Endothelial cell of umbilical vein (primary cell): ENCODE data around the gene USH2A. TPM values are rescaled to one million over a fixed set of nuclear protein-coding genes. Genes with fewer than 3 reads are reported as not detected.

ENCODE experiments used
- BruUV-seq: library from RNA; stranded (reverse); fragments of 400-500 nt; replicated peaks from 2 replicates; lab custom pipeline; 2021; lab: Mats Ljungman, UMichigan
- CTCF ChIA-PET: fragments of 300-600, 350-600 bp; sonication (Branson Sonifier 250); formaldehyde crosslinking; loops from one replicate; lab custom pipeline; 2021; ENCODE audit warnings: antibody characterized with exemption, inconsistent platforms; lab: Charles Lee
- POLR2A ChIA-PET: fragments of 300-600, 350-600 bp; sonication (Branson Sonifier 250); formaldehyde crosslinking; loops from one replicate; lab custom pipeline; 2021; ENCODE audit warnings: antibody characterized with exemption, inconsistent platforms; lab: Charles Lee
- DNase-seq: peaks from one replicate; pipeline ENCODE4 v3.0.0-alpha.2; 2011; ENCODE audit warnings: low read depth, low spot score
- FAIRE-seq: peaks from 2 replicates; lab custom pipeline; 2011; peaks lifted over from hg19 to GRCh38; lab: Jason Lieb, UNC
- H2AFZ ChIP-seq: 2 replicates; pipeline ENCODE4 v1.6.0; 2012; ENCODE audit warnings: low read depth, low read length, control low read depth, inconsistent platforms
- H3K27ac ChIP-seq: 2 replicates; pipeline ENCODE4 v1.5.1; 2011; ENCODE audit warnings: low read depth, mild to moderate bottlenecking, control low read depth, low read length, moderate library complexity; ENCODE audit not compliant: insufficient read depth
- H3K27me3 ChIP-seq, 2 experiments: 2 replicates each; pipeline versions ENCODE4 v1.6.0 to v1.6.1; 2011; ENCODE audit warnings: low read length in 2 of 2, mixed read lengths in 1 of 2; ENCODE audit not compliant: control insufficient read depth in 2 of 2, insufficient read depth in 2 of 2
- H3K36me3 ChIP-seq, 2 experiments: 2 replicates in 1 of 2; 3 replicates in 1 of 2; pipeline ENCODE4 v1.5.1; 2011; ENCODE audit warnings: low read length in 2 of 2, mild to moderate bottlenecking in 1 of 2, moderate library complexity in 1 of 2; ENCODE audit not compliant: control insufficient read depth in 2 of 2, insufficient read depth in 2 of 2; ENCODE audit errors: extremely low read depth in 1 of 2
- H3K4me1 ChIP-seq: 3 replicates; pipeline ENCODE4 v1.5.1; 2011; ENCODE audit warnings: mild to moderate bottlenecking, low read length; ENCODE audit not compliant: control insufficient read depth, insufficient read depth; ENCODE audit errors: extremely low read depth
- H3K4me2 ChIP-seq: 2 replicates; pipeline ENCODE4 v1.6.1; 2011; ENCODE audit warnings: low read length, control low read depth, mixed read lengths; ENCODE audit not compliant: insufficient read depth
- H3K4me3 ChIP-seq, 3 experiments: fragments of 200-600 bp in 1 of 3; sonication (generic), shearing (Covaris generic) in 1 of 3; replicated peaks in 1 of 3; 2 replicates each; pipeline ENCODE4 v1.5.1; 2011 to 2016; ENCODE audit warnings: control low read depth in 3 of 3, low read length in 3 of 3, mild to moderate bottlenecking in 2 of 3, inconsistent platforms in 1 of 3, low read depth in 1 of 3, moderate library complexity in 1 of 3; ENCODE audit not compliant: insufficient read depth in 1 of 3
- H3K79me2 ChIP-seq: 2 replicates; pipeline ENCODE4 v1.6.0; 2012; ENCODE audit warnings: low read length, inconsistent platforms; ENCODE audit not compliant: control insufficient read depth, insufficient read depth
- H3K9ac ChIP-seq: replicated peaks from 2 replicates; pipeline ENCODE3; 2011; ENCODE audit warnings: low read length, control low read depth; ENCODE audit not compliant: insufficient read depth; ENCODE audit errors: extremely low read depth
- H3K9me1 ChIP-seq: replicated peaks from 3 replicates; pipeline ENCODE4 v1.6.0; 2011; ENCODE audit warnings: mild to moderate bottlenecking, low read length; ENCODE audit not compliant: control insufficient read depth, insufficient read depth; ENCODE audit errors: extremely low read depth
- H3K9me3 ChIP-seq: replicated peaks from 2 replicates; pipeline ENCODE4 v1.5.1; 2012; ENCODE audit warnings: low read length, inconsistent platforms; ENCODE audit not compliant: control insufficient read depth, insufficient read depth
- H4K20me1 ChIP-seq: replicated peaks from 2 replicates; pipeline ENCODE3; 2011; ENCODE audit warnings: mild to moderate bottlenecking, low read length; ENCODE audit not compliant: control insufficient read depth, insufficient read depth; ENCODE audit errors: extremely low read depth
- CTCF ChIP-seq, 2 donors: IDR thresholded peaks; 1 replicate in 1 of 2; 2 replicates in 1 of 2; pipeline ENCODE4 v1.5.1; 2011; ENCODE audit warnings: low read length in 2 of 2, mild to moderate bottlenecking in 2 of 2, moderate library complexity in 2 of 2, control low read depth in 1 of 2, inconsistent platforms in 1 of 2, low read depth in 1 of 2; ENCODE audit not compliant: insufficient read depth in 1 of 2; ENCODE audit errors: extremely low read depth in 1 of 2
- EZH2 ChIP-seq: IDR thresholded peaks from 2 replicates; pipeline ENCODE4 v1.6.1; 2012; ENCODE audit warnings: borderline replicate concordance, low read depth, mild to moderate bottlenecking, moderate library complexity, low read length, inconsistent platforms; ENCODE audit not compliant: severe bottlenecking
- FOS ChIP-seq: IDR thresholded peaks from 2 replicates; pipeline ENCODE4 v1.6.1; 2011; ENCODE audit warnings: mild to moderate bottlenecking, low read length, moderate library complexity, borderline replicate concordance; ENCODE audit not compliant: insufficient read depth
- GATA2 ChIP-seq: IDR thresholded peaks from 2 replicates; pipeline ENCODE4 v1.7.0; 2011; ENCODE audit warnings: low read depth, mild to moderate bottlenecking, moderate library complexity, mixed read lengths, low read length; ENCODE audit not compliant: insufficient read length, insufficient read depth
- JUN ChIP-seq: IDR thresholded peaks from 2 replicates; pipeline ENCODE4 v1.6.1; 2011; ENCODE audit warnings: borderline replicate concordance, low read depth; ENCODE audit not compliant: insufficient read length, insufficient read depth
- MAX ChIP-seq: IDR thresholded peaks from 2 replicates; pipeline ENCODE4 v1.6.1; 2011; ENCODE audit not compliant: insufficient read depth, insufficient read length
- MYC ChIP-seq: IDR thresholded peaks from one replicate; pipeline ENCODE4 v1.6.1; 2011; ENCODE audit warnings: mild to moderate bottlenecking, low read depth, low read length
- POLR2A ChIP-seq: IDR thresholded peaks from 2 replicates; pipeline ENCODE4 v1.6.1; 2012; ENCODE audit warnings: low read depth, mild to moderate bottlenecking, control low read depth, low read length
- POLR2AphosphoS5 ChIP-seq: IDR thresholded peaks from 2 replicates; pipeline ENCODE4 v1.6.1; 2012; ENCODE audit warnings: low read depth, mild to moderate bottlenecking, control low read depth, low read length, moderate library complexity; ENCODE audit not compliant: insufficient read depth
- dilution Hi-C: fragments of 300-500 bp; cut with MboI; formaldehyde crosslinking; loops from one replicate; pipeline ENCODE4 v1.15.0; 2019; ENCODE audit warnings: low sequenced_read_pairs; ENCODE audit not compliant: extremely low pct_ligation_motif_present
- intact Hi-C: fragments of 100-400 bp; cut with micrococcal nuclease; formaldehyde crosslinking; loops from one replicate; pipeline ENCODE4 v1.10.0; 2022
- polyA plus RNA-seq, 4 experiments: library from polyadenylated mRNA; depleted of rRNA in 3 of 4; stranded (reverse) in 3 of 4; unstranded in 1 of 4; fragments of >200 nt; gene quantifications; 2 replicates each; pipeline versions ENCODE4 v1.2.1 to v1.2.3, GENCODE V29; 2011 to 2012; ENCODE audit warnings: missing spikeins in 1 of 4
- total RNA-seq: library from RNA; stranded (reverse); gene quantifications from 2 replicates; pipeline ENCODE4 v1.2.3, GENCODE V29; 2021

Gene USH2A
- total and polyA plus RNA-seq, 2 donors (not counting 3 experiments of a cell fraction or from before 2014, with no cell fraction given): not detected

GRCh38 chr1:215607412-215607811, 815.8 kb downstream of the USH2A start:
- POLR2A ChIA-PET: no interaction called here
- no peak for FAIRE-seq

More at GRCh38 chr1:215607412-215607811, 815.8 kb downstream of the USH2A start:
- no peak overlapping the region for H3K4me2 ChIP-seq
- TF ChIP-seq JUN (no peak), MYC (no peak), POLR2A (no peak), MAX (no peak), EZH2 (no peak), FOS (no peak), POLR2AphosphoS5 (no peak), GATA2 (no peak), CTCF (IDR thresholded peaks at IDR 0.05; ENCODE audit: extremely low read depth in 1 of 2, insufficient read depth in 1 of 2, low read depth in 1 of 2, low read length in 2 of 2) (no peak)
- no peak overlapping the region for H3K4me3 ChIP-seq
- no peaks in the 10 kb centered on the region for H3K79me2 ChIP-seq
- dilution Hi-C loops: no loop called here
- no TSS peak for BruUV-seq
- DNase-seq: no peak
- no peaks in the 10 kb centered on the region for H4K20me1 ChIP-seq
- CTCF ChIA-PET: interaction anchor here (1.1 kb wide), 1 partner anchor 81 kb away, joined by 4 read pairs; no protein-coding TSS in a partner anchor
- no peak overlapping the region for H3K9ac ChIP-seq
- H3K9me1 ChIP-seq: no peaks in the 10 kb centered on the region
- H3K36me3 ChIP-seq: peaks cover 0 to 11% of the 10 kb centered on the region in 2 experiments
- H3K27ac ChIP-seq: no peak overlapping the region
- H3K9me3 ChIP-seq: no peaks in the 10 kb centered on the region
- intact Hi-C loops: loop anchor here (2.0 kb wide), 2 partner anchors 39 to 81 kb away; no protein-coding TSS in a partner anchor
- H3K27me3 ChIP-seq: no peaks in the 10 kb centered on the region
- no peak overlapping the region for H2AFZ ChIP-seq
- peaks cover 7% of the 10 kb centered on the region for H3K4me1 ChIP-seq
